TTC549 (cell line): ENCODE measurements around the gene HTT.
"Not testable (repeated sequence)": the region's sequence is repeated elsewhere in the genome, so short reads cannot be mapped to it uniquely, and the experiment has no call there.

Experiments used
- FAIRE-seq: peaks from 2 replicates; lab custom pipeline; 2012; peaks lifted over from hg19 to GRCh38; lab: Jason Lieb, UNC

HTT gene

GRCh38 chr4:3046623-3047022 lies 27.9 kb upstream of the HTT start:
- FAIRE-seq, result no peak

- peak; percentile 32 for FAIRE-seq
Observed at GRCh38 chr4:3047464-3048286, 26.8 kb upstream of the HTT start.

- not testable (repeated sequence) for FAIRE-seq
Observed at GRCh38 chr4:3051141-3051897, 23.2 kb upstream of the HTT start.

GRCh38 chr4:3054169-3054759 lies 20.2 kb upstream of the HTT start:
- no peak for FAIRE-seq

DNA sequence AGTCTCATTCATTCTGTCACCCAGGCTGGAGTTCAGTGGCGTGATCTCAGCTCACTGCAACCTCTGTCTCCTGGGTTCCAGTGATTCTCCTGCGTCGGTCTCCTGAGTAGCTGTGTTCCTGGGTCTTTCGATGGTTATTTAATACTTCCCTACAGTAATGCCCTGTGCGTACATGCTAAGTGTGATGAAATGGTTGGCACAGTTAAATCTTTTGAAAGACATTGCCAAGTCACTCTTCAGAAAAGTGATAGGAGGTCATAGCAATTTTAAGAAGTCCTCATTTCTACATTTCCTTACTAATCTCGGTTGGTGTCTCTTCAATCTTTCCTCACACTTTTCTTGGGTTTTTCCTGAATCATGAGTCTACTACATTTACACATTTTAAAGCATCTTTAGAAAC lies 14.5 kb upstream of the HTT start:
- no peak for FAIRE-seq

DNA sequence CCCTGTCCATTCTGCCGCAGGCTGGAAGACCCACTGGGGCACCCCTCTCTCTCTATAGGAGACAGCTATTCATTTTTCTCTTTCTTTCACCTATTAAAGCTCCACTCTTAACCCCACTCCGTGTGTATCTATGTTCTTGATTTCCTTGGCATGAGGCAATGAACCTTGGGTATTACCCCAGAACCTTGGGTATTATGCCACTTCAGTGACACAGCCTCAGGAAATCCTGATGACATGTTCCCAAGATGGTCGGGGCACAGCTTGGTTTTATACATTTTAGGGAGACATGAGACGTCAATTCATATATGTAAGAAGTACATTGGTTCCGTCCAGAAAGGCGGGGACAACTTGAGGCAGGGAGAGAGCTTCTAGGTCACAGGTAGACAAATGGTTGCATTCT lies 13.5 kb upstream of the HTT start:
- FAIRE-seq, result no peak

DNA sequence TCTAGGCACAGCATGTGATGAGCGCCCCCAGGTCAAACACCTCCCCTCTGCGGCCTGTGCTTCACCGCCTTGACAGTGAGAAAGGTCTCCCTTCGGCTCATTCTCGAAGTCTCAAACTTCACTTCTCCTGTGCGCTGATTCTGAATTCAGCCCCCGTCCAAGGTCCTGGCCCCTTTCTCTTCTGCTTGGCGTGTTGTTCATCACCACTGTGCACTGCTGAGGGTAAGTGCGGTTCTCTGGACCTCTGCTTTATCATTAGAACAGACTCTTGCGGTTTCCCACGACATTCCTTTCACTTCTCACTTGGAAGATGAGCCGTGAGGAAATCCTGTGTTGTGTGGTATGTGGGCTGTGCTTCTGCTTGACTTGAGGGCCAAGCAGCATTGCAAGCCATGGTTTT lies 12.0 kb upstream of the HTT start:
- no peak for FAIRE-seq

DNA sequence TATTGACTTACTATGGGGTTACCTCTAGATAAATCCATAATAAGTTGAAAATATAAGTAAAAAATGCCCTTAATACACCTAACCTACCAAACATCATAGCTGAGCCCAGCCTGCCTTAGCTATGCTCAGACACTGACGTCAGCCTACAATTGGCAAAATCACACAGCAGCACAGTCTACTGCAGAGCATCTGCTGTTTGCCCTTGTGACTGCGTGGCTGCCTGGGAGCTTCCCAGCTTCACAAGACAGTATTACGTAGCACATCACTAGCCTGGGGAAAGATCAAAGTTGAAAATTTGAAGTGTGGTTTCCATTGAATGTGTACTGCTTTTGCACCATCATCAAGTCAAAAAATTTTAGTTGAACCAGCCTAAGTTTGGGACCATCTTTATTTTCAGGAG lies 8.9 kb upstream of the HTT start:
- FAIRE-seq, result no peak

- FAIRE-seq, result no peak
Observed at GRCh38 chr4:3066836-3067400, 7.6 kb upstream of the HTT start.

- no peak for FAIRE-seq
Observed at GRCh38 chr4:3067473-3068001, 6.9 kb upstream of the HTT start.

DNA sequence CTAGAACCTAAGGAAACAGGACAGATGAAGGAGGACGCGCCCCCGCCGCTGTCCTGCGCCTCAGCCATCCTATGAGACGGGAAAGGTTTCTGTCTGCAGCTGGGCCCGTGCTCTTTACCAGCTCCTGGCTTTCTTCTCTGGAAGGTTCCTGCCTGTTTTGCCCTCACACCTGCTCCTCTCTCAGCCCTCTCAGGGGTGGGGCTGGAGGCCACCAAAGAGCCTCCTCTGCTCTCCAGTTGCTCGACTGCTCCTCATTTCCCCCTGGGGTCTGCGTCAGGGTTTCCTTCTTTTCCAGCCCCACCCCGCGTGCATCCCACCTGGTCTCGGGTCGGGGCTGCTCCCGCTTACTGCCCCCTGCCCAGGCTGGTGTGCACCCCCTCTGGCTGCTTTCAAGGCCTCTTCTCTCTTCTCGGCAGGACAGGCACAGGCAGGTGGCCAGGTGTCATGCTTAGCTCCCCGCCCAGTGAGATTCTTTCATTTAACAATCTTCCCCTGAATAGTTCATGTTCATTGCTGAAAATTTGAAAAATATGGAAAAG lies 4.8 kb upstream of the HTT start:
- FAIRE-seq, result no peak

GRCh38 chr4:3070709-3071500 lies 3.6 kb upstream of the HTT start:
- FAIRE-seq, result no peak

DNA sequence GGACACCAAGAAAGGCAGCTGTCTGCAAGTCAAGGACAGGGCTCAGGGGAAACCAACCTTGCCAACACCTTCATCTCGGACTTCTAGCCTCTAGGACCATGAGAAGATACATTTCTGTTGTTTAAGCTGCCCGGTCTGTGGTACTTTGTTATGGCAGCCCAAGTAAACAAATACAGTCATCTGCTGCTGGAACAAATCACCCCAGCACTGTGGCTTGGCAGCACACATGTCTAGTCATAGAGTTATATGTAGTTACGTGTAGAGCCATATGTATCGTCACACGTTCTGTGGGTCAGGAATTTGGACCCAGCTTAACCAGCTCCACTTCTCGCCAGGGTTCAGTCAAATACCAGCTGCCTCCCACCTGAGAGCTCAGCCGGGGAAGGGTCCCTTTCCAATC lies 2.7 kb upstream of the HTT start:
- no peak for FAIRE-seq

DNA sequence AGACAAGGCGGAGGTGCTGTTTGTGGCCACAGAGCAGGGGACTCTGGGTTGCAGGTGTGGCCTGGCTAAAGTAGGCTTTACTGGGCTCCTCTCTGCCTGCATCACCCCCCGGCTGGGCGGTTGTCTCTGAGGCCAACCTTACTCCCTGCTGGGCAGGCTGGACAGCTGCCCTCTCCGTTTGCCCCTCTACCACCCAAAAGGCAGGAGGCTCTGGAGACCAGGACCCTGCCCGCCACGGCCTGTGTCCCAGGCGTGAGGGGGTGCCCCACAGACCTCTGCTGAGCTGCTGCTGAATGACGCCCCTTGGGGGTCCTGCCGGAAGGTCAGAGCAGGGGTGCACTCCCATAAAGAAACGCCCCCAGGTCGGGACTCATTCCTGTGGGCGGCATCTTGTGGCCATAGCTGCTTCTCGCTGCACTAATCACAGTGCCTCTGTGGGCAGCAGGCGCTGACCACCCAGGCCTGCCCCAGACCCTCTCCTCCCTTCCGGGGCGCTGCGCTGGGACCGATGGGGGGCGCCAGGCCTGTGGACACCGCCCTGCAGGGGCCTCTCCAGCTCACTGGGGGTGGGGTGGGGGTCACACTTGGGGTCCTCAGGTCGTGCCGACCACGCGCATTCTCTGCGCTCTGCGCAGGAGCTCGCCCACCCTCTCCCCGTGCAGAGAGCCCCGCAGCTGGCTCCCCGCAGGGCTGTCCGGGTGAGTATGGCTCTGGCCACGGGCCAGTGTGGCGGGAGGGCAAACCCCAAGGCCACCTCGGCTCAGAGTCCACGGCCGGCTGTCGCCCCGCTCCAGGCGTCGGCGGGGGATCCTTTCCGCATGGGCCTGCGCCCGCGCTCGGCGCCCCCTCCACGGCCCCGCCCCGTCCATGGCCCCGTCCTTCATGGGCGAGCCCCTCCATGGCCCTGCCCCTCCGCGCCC lies 1.1 kb upstream of the HTT start:
- no peak for FAIRE-seq

- no peak for FAIRE-seq
Observed at GRCh38 chr4:3074846-3075651, 568 bp downstream of the HTT start.

- no peak for FAIRE-seq
Observed at GRCh38 chr4:3075652-3075981, 1.1 kb downstream of the HTT start.

DNA sequence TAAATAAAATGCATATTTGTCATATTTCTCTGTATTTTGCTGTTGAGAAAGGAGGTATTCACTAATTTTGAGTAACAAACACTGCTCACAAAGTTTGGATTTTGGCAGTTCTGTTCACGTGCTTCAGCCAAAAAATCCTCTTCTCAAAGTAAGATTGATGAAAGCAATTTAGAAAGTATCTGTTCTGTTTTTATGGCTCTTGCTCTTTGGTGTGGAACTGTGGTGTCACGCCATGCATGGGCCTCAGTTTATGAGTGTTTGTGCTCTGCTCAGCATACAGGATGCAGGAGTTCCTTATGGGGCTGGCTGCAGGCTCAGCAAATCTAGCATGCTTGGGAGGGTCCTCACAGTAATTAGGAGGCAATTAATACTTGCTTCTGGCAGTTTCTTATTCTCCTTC lies 3.3 kb downstream of the HTT start:
- FAIRE-seq, result no peak

- no peak for FAIRE-seq
Observed at GRCh38 chr4:3079694-3080123, 5.2 kb downstream of the HTT start.

DNA sequence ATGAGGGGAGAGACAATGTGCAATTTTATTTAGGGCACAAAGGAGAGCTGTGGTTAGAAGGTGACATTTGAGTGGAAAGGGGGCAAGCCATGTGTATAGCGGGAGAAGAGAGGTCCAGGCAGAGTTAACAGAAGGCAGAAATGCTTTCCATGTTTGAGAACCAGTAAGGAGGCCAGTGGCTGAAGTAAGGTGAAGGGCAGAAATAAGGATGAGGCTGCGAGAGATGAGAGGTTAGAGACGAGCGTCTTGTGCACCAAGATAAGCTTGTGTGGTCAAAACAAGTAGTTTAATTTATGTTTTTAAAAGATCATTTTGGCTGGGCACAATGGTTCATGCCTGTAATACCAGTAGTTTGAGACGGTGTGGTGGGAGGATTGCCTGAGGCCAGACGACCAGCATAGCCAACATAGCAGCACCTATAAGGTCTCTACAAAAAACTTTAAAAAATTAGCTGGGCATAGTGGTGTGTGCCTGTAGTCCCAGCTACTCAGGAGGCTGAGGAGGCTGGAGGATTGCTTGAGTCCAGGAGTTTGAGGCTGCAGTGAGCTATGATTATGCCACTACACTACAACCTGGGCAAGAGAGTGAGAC lies 8.5 kb downstream of the HTT start:
- no peak for FAIRE-seq
